ENCODE measurements around the gene SRSF11.
A peak's percentile ranks its signal among the peaks of the same experiment; 100 is the strongest.
"Not testable (repeated sequence)": the region's sequence is repeated elsewhere in the genome, so short reads cannot be mapped to it uniquely, and the experiment has no call there.

The SRSF11 gene, protein sequence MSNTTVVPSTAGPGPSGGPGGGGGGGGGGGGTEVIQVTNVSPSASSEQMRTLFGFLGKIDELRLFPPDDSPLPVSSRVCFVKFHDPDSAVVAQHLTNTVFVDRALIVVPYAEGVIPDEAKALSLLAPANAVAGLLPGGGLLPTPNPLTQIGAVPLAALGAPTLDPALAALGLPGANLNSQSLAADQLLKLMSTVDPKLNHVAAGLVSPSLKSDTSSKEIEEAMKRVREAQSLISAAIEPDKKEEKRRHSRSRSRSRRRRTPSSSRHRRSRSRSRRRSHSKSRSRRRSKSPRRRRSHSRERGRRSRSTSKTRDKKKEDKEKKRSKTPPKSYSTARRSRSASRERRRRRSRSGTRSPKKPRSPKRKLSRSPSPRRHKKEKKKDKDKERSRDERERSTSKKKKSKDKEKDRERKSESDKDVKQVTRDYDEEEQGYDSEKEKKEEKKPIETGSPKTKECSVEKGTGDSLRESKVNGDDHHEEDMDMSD

DNA sequence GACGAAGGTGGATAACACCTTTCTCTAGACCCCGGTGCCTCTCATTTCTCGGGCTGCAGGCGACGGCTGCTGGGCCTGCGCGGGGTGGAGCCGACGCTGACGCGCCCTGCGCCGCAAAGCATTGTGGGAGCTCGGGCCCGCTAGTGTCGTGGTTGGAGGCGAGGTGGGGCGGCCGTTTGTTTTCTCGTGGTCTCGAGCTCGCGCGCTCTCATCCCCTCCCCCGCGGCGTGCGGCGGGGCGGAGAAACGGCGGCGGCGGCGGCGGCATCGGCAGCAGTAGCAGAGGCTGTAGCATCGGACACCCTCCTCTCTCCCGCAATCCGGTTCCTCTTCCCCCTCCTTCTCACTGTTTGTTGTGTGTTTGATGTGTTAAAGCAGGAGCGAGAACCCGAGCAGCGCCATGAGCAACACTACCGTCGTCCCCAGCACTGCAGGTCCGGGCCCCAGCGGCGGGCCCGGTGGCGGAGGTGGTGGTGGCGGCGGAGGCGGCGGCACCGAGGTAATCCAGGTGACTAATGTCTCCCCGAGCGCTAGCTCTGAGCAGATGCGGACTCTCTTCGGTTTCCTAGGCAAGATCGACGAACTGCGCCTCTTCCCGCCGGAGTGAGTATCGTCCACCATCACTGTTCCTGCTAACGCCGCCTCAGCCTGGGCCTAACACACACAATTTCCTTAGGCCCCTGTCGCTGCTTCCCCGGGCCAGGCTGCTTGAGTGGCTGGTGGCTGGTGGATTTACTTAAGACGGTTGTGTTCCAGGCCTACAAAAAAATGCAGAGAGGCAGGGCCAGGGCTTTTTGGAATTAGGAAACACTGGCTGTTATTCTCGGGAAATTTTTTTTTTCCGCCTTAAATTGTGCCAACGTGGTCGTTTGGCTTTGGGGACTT lies at the start of gene SRSF11:
Gene SRSF11 (plus strand): TSS at position 143 of the 884 bp plus-strand sequence. CDS start 257 bp downstream, at position 400.
- DNase-seq: peak; percentile 96

DNA sequence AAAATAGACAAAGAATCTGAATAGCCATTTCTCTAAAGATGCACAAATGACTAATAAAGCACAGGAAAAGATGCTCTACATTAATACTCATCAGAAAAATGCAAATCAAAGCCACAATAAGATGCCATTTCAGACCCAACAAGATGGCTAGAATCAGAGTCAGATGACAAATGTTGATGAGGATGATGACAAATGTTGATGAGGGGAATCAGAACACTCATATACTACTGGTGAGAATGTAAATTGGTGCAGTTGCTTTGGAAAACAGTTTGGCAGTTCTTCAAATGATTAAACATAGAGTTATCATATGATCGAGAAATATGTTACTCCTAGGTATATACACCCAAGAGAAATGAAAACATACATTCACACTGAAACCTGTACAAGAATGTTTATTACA lies 49.7 kb upstream of the SRSF11 start:
- DNase-seq: no peak

DNA sequence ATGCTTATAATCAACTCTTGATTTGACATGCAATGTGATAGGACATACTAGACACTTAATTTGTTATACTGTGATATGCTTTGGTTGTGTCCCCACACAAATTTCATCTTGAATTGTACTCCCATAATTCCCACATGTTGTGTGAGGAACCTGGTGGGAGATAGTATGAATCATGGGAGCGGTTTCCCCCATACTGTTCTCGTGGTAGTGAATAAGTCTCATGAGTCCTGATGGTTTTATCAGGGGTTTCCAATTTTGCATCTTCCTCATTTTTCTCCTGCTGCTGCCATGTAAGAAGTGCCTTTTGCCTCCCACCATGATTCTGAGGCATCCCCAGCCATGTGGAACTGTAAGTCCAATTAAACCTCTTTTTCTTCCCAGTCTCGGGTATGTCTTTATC lies 36.0 kb upstream of the SRSF11 start:
- DNase-seq: not testable (repeated sequence)

DNA sequence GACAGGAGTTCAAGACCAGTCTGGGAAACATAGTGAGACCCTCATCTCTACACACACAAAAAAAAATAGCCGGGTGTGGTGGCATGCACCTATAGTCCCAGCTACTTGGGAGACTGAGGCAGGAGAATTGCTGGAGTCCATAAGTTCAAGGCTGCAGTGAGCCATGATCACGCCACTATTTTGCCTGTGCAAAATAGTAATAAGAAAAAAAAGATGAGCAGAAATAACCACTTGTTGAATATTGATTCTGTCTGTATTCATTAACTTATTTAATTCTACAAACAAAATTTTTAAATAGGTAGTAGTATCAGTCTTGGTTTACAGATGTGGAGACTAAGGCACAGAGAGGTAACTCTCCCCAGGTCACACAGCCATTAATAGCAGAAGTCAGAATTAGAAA lies 32.7 kb upstream of the SRSF11 start:
- DNase-seq: no peak

DNA sequence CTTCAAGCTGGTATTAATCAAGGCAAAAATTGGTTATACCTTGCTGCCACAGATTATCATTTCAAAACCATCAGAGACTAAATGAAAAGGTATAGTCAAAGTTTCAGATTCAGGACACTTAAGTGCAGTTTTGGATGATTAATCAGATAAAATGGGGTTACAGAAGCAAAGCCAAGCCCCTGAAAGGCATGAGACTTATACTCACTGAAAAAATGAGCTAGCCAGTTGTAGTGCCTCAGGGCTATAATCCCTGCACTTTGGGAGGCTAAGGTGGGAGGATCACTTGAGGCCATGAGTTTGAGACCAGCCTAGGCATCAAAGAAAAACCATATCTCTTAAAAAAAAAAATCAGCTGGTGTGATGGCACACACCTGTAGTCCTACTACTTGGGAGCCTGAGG lies 31.0 kb upstream of the SRSF11 start:
- DNase-seq: no peak

DNA sequence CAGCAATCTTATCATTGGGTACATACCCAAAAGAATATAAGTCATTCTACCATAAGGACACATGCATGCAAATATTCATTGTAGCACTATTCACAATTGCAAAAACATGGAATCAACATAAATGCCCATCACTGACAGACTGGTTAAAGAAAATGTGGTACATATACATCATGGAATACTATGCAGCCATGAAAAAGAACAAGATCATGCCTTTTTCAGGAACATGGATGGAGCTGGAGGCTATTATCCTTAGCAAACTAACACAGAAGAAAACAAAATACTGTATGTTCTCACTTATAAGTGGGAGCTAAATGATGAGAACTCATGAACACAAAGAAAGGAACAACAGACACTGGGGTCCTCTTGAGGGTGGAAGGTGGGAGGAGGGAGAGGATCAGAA lies 28.7 kb upstream of the SRSF11 start:
- not testable (repeated sequence) for DNase-seq

DNA sequence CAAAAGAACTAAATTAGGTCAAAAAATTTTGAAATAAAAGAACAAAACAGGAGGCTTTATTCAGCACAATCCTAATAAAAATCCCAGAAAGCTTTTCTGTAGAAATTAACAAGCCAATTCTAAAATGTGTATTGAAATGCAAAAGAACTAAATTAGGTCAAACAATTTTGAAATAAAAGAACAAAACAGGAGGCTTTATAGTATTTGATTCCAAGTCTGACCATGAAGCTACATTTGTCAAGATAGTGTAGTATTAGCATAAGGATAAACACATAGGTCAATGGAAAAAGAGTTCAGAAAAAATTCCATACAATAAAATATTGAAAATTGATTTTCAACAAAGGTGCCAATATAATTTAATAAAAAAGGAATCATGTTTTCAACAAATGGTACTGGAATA lies 26.6 kb upstream of the SRSF11 start:
- no peak for DNase-seq

DNA sequence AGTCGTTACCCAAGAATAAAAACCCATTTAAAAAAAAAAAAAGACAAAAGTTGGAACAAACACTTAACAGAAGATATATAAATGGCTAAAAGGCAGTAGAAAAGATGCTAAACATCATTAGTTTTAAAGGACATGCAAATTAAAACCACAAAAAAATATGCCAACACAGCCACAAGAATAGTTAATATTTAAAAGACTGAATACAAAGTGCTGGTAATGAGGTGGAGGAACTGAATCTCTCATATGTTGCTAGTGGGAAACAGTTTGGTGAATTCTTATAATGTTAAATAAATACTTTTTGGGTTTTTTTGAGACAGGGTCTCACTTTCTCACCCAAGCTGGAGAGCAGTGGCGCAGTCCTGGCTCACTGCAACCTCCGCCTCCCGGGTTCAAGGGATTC lies 25.8 kb upstream of the SRSF11 start:
- no peak for DNase-seq

DNA sequence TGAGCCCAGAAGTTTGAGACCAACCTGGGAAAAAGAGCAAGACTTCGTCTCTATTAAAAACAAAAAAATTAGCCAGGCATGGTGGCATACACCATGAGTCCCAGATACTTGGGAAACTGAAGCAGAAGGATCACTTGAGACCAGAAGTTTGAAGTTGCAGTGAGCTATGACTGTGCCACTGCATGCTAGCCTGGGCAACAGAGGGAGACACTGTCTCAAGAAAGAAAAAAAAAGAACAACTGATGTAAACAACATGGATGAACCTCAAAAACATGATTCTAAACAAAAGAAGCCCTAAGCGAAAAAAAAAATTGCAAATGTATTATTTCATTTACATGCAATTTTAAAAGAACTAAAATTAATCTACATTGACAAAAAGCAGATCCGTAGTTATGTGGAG lies 24.8 kb upstream of the SRSF11 start:
- no peak for DNase-seq

DNA sequence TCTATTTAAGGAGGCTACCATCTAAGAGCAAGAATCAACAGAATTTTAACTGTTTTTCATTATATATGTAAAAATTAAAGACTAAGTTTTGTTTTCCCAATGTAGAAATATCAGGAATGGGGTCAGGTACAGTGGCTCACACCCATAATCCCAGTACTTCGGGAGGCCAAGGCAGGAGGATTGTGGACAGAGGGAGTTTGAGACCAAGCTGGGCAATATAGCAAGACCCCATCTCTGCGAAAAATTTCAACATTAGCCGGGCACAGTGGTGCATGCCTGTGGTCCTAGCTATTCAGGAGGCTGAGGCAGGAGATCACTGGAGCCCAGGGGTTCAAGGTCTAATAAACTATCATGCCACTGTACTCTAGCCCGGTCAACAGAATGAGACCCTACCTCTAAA lies 21.1 kb upstream of the SRSF11 start:
- DNase-seq: no peak

DNA sequence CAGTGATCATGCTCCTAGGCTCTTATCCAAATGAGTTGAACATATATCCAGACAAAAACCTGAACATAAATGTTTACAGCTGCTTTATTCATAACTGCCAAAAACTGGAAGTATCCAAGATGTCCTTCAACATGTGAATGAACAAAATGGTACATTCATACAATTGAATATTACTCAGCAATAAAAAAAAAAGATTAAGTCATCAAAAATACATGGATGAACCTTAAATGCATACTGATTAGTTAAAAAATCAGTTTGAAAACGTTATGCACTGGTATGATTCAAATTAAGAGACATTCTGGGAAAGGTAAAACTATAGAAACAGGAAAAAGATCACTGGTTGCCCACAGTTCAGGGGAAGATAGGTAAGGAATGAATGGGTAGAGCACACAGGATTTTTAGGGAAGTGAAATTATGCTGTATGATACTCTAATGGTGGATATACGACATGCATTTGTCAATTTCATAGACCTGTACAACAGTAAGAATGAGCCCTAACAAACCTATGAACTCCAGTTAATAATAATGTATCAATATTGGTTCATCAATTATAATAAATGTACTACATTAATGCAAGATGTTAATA lies 18.9 kb upstream of the SRSF11 start:
- DNase-seq: no peak

DNA sequence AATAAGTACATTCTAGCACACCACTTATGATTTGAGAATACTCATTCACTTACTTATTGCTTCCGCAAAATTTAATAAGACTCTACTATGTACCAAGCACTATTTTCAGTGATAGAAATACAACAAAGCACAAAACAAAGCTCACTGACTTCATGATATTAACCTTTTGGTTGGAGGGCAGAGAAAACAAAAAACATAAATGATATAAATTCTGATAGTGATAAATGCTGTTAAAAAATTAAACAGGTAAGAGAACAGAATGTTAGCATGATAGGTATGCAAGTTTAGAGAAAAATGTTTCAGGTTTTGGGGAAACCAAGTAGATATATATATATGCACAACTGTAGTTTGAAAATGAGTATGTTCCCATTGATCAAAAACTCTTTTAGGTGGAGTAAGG lies 17.0 kb upstream of the SRSF11 start:
- no peak for DNase-seq

DNA sequence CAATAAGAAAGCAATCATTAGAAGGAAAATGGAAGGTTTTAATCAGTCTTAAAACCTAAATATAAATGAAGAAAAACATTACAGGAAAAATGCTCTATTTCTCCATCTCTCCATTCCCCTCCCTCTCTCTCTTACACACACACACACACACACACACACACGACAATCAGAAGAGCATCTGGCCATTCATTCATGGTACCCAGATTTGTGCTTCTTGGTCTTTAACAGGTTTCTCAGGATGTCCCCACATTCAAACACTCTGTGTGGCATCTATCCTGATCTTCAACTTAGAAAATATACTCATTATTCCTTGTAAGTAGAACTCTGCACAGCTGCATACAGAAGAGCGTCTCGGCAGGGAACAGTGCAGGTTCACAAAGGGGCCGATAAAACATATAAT lies 16.6 kb upstream of the SRSF11 start:
- no peak for DNase-seq

DNA sequence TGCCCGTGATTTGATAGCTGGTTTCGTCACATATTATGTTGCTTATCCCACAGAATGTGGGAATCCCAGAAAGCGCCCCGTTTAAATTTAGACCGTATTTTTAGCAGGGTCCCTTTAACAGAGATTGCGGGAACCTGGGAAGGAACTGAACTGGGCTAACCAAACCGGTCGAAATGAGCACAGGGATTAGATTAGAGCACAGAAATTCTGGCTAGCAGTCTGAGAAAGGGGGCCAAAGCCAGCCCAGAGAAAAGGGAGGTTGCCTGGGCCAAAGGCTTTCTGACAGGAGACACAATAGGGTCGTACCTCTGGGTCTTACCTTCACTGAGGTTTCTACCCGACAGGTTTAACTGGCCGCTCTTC lies 16.1 kb upstream of the SRSF11 start:
- no peak for DNase-seq

DNA sequence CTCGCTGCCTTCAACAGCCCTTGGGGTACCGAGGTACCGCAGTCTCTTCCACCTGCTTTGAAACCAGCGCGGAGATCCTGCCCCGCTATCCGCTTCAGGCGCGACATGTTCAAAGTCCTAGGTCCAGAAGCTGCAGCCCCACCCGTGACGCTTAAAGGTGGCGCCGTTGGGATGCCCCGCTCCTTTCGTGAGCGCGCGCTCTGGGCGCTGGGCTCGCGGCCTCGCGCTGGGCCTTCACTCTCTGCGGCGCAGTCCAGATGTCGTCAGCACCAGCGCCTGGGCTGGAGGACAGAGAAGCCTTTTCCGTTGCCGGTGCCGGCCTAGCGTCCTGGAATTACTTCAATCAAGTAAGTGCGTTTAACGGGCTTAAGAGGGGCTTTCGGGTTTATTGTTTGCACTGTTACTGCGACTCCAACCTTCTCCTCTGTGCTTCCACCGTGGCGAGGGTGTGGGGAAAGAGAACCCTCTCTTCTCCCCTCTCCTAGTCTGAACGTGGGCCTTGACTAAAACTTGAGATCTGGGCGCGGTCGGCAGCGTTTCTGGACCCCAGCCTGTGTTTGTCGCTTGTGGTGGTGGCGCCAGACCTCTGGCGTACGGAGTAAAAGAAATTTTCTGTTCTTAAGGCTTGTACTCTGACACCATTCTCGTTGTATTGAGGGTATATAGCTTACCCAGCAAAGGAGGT lies 15.6 kb upstream of the SRSF11 start, which contains the start of gene LRRC40:
Gene LRRC40 (minus strand): TSS at position 146 of the 685 bp plus-strand sequence. CDS start 39 bp downstream, at position 107.
- DNase-seq: peak; percentile 96

DNA sequence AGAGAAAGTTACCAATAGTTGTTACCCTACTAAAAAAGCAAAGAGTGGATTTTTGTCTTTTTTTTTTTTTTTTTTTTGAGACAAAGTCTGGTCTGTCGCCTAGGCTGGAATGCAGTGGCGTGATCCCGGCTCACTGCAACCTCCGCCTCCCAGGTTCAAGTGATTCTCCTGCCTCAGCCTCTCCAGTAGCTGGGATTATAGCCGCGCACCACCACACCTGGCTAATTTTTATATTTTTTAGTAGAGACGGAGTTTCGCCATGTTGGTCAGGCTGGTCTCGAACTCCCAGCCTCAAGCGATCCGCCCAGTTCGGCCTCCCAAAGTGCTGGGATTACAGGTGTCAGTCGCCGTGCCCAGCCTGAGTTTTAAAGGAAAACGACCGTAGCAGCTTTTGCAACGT lies 14.3 kb upstream of the SRSF11 start:
- not testable (repeated sequence) for DNase-seq

DNA sequence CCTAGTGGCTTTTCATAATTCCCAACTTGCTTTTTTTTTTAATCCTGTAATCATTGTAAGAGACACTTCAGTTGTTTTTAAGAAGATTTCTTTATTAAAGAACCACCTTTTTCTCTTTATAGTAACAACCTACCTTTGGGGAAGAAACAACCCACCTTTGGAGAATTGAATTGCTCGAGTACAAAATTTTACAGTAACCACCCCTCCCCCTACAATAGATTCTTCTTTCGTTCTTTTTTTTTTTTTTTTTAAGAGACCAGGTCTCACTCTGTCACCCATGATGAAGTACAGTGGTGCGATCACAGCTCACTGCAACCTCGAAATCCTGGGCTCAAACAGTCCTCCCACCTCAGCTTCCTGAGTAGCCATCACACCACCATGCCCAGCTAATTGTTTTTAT lies 13.7 kb upstream of the SRSF11 start:
- DNase-seq: no peak

DNA sequence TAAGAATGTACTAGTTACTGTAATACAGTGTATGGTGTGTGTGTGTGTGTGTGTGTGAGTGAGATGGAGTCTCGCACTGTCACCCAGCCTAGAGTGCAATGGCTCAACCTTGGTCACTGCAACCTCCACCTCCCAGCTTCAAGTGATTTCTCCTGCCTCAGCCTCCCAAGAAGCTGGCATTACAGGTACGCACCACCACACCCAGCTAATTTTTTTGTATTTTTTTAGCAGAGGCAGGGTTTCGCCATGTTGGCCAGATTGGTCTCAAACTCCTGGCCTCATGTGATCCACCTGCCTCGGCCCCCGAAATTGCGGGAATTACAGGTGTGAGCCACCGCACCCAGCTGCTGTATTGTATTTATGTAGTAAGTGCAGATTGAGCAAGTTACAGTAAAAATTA lies 12.9 kb upstream of the SRSF11 start:
- no peak for DNase-seq

DNA sequence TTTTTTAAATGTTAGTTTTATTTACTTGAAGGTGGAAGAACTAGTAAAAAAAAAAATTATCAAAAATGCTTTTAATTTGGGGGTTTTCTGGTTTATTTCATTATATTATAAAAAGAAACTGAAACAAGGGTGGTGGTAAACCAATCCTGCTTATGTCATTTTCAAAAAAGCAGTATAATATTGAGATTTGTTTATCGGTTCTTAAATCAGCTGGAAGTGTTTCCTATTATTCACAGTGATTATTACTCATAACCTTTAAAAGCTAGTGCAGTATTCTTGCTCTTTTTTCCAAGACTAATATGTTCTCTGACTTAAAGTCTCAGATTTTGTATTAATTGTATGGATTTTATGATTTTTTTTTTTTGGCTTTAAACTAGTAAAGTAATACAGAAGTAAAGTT lies 10.4 kb upstream of the SRSF11 start:
- DNase-seq: no peak

DNA sequence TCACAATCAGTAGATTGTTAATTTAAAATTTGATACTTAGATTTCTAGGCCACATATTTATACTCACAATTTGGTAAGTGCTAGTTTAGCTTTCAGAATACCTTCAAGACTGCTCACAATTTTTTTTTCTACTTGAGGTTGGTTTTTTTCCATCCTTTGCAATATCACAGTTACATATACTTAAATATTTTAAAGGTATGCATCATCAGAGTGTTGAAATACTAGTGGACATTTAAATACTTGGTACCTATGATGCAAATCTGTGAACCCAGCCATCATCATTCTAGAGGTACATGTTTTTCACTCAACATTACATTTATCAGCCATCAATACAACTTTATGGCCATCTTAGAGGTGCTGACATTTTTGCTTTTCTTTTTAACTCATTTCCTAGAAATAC lies 9.6 kb upstream of the SRSF11 start:
- DNase-seq: no peak

DNA sequence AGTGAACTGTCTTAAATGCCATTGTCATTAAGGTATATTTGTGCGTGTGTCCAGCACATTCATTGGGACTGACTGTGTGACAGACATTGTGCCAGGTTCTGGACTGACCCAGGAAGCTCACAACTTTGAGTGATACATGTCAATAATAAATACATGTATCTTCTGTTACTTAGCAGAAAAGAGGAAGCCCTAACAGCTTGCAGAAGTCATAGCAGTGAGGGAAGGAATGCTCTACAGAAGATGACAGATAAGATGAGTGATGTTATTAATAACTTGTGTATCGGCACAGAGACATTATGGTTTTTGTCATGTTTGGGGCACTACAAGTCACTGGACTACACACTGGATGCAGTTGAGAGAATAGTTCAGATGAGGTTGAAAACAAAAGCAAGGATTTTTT lies 1.2 kb upstream of the SRSF11 start:
- DNase-seq: no peak

DNA sequence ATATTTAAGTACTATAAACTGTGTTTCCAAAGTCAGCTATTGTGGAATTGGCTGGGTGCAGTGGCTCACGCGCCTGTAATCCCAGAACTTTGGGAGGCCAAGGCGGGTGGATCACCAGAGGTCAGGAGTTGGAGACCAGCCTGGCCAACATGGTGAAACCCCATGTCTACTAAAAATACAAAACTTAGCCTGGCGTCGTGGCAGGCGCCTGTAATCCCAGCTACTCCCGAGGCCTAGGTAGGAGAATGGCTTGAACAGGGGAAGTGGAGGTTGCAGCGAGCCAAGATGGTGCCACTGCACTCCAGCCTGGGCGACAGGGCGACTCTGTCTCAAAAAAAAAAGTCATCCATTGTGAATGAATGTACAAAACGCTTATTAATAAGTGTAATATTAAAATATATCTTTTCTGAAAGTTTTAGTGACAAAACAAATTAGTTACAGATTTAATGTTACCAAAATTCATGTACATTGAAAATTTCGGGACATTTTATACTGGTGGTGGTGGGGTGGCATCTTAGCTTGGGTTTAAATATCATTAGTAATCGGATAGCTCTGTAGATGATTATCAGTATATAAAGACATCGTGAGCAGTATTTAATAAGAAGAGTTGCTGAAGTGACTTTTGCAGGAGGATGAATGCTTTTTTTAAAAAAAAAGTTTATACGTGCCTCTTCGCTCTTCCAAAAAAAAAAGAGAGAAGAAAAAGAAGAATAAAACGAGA lies 503 bp upstream of the SRSF11 start:
- no peak for DNase-seq
